GM12873 (cell line): ENCODE data around the gene FBXW4.

Experiments used
- CTCF ChIP-seq: IDR thresholded peaks from 2 replicates; pipeline ENCODE4 v1.5.1; 2012; ENCODE audit warnings: low read depth, mild to moderate bottlenecking, moderate library complexity, low read length, control low read depth; ENCODE audit not compliant: insufficient read depth; ENCODE audit errors: missing control alignments

FBXW4 gene

GRCh38 chr10:101595591-101596433 is 99.2 kb downstream of the FBXW4 start:
- TF ChIP-seq CTCF, result no peak

- no peak for TF ChIP-seq CTCF
These were observed 106.1 kb downstream of the FBXW4 start for GRCh38 chr10:101588879-101589278.

- no peak for TF ChIP-seq CTCF
These were observed 107.0 kb downstream of the FBXW4 start, which contains the start of the genes DPCD and POLL for GRCh38 chr10:101587725-101588653. DPCD (plus strand) TSS chr10:101588321; CDS start chr10:101588337, 16 bp downstream. POLL (minus strand) TSS chr10:101588257; CDS start chr10:101587360, 897 bp downstream.

- no peak for TF ChIP-seq CTCF
These were observed 109.1 kb downstream of the FBXW4 start for GRCh38 chr10:101585841-101586240.

GRCh38 chr10:101580486-101581399 is 114.2 kb downstream of the FBXW4 start:
- no peak for TF ChIP-seq CTCF

- no peak for TF ChIP-seq CTCF
These were observed 115.5 kb downstream of the FBXW4 start for GRCh38 chr10:101579516-101579870.
